Measurements from ENCODE around the gene PLEKHM2.
"Not testable (repeated sequence)": the region's sequence is repeated elsewhere in the genome, so short reads cannot be mapped to it uniquely, and the experiment has no call there.

GRCh38 chr1:15699321-15699720, 15.2 kb downstream of the PLEKHM2 start:
- not testable (repeated sequence) for TF ChIP-seq POLR2A (IDR thresholded peaks at IDR 0.05; ENCODE audit: low read length); GATA1 (IDR thresholded peaks at IDR 0.05; ENCODE audit: low read depth, low read length)
